Stimulated activated CD4-positive, alpha-beta T cell treated with anti-CD3 and anti-CD28 coated beads, Interleukin-4, amount 100 ng/mL, for 24 hours (primary cell): ENCODE measurements around the gene CCDC102B.
"Not testable (repeated sequence)": the region's sequence is repeated elsewhere in the genome, so short reads cannot be mapped to it uniquely, and the experiment has no call there.

Source experiments
- DNase-seq: peaks from one replicate; pipeline ENCODE4 v3.0.0-alpha.2; 2020

The CCDC102B gene

GRCh38 chr18:68830256-68831045, 32.6 kb downstream of the CCDC102B start:
- no peak for DNase-seq

GRCh38 chr18:68833756-68834155, 35.9 kb downstream of the CCDC102B start:
- DNase-seq: no peak

- DNase-seq: no peak
Measured at GRCh38 chr18:68837665-68838451, 40.0 kb downstream of the CCDC102B start.

GRCh38 chr18:68839701-68840100, 41.8 kb downstream of the CCDC102B start:
- no peak for DNase-seq

- no peak for DNase-seq
Measured at GRCh38 chr18:68840554-68841263, 42.8 kb downstream of the CCDC102B start.

- no peak for DNase-seq
Measured at GRCh38 chr18:68841301-68841700, 43.4 kb downstream of the CCDC102B start.

GRCh38 chr18:68842951-68843350, 45.1 kb downstream of the CCDC102B start:
- no peak for DNase-seq

- DNase-seq: no peak
Measured at GRCh38 chr18:68843473-68844089, 45.7 kb downstream of the CCDC102B start.

GRCh38 chr18:68847219-68847837, 49.4 kb downstream of the CCDC102B start:
- no peak for DNase-seq

GRCh38 chr18:68848242-68848641, 50.4 kb downstream of the CCDC102B start:
- no peak for DNase-seq

GRCh38 chr18:68854786-68855391, 57.0 kb downstream of the CCDC102B start:
- DNase-seq: no peak

- no peak for DNase-seq
Measured at GRCh38 chr18:68855491-68855890, 57.6 kb downstream of the CCDC102B start.

- no peak for DNase-seq
Measured at GRCh38 chr18:68861365-68861764, 63.5 kb downstream of the CCDC102B start.

- no peak for DNase-seq
Measured at GRCh38 chr18:68865021-68865420, 67.1 kb downstream of the CCDC102B start.

- DNase-seq: no peak
Measured at GRCh38 chr18:68865503-68865902, 67.6 kb downstream of the CCDC102B start.

- no peak for DNase-seq
Measured at GRCh38 chr18:68873003-68873402, 75.1 kb downstream of the CCDC102B start.

- no peak for DNase-seq
Measured at GRCh38 chr18:68874361-68874760, 76.5 kb downstream of the CCDC102B start.

GRCh38 chr18:68879947-68880346, 82.1 kb downstream of the CCDC102B start:
- not testable (repeated sequence) for DNase-seq

- DNase-seq: no peak
Measured at GRCh38 chr18:68887410-68887809, 89.5 kb downstream of the CCDC102B start.

GRCh38 chr18:68893354-68893753, 95.5 kb downstream of the CCDC102B start:
- DNase-seq: no peak

GRCh38 chr18:68897286-68897685, 99.4 kb downstream of the CCDC102B start:
- no peak for DNase-seq

GRCh38 chr18:68909579-68909978, 111.7 kb downstream of the CCDC102B start:
- DNase-seq: no peak
